Upper lobe of left lung (tissue), 4 donors: ENCODE results near the gene HMGXB4.

Source experiments
- CTCF ChIP-seq, 6 experiments: fragments of 450-650 bp in 4 of 6; fragments of 200-600 bp in 2 of 6; sonication (generic) in 2 of 6; IDR thresholded peaks; one replicate each; pipeline ENCODE4 v1.5.1; 2016 to 2019; ENCODE audit warnings: antibody characterized with exemption in 6 of 6
- POLR2A ChIP-seq, 4 donors: fragments of 450-650 bp; IDR thresholded peaks; one replicate each; pipeline ENCODE4 v1.5.1; 2016 to 2017; ENCODE audit warnings: antibody characterized with exemption in 4 of 4, mild to moderate bottlenecking in 2 of 4
- POLR2AphosphoS5 ChIP-seq, 2 donors: sonication (generic); formaldehyde crosslinking; IDR thresholded peaks; one replicate each; pipeline ENCODE4 v1.5.1; 2017; ENCODE audit warnings: antibody characterized with exemption in 2 of 2

- TF ChIP-seq CTCF (IDR thresholded peaks at IDR 0.05) (no peak), POLR2A (IDR thresholded peaks at IDR 0.05) (no peak), POLR2AphosphoS5 (IDR thresholded peaks at IDR 0.05) (no peak)
These were observed 69.7 kb downstream of the HMGXB4 start for GRCh38 chr22:35326854-35327562.
